Ovary (tissue), 3 donors: ENCODE measurements around the gene PPIG.
"Not testable (repeated sequence)": the region's sequence is repeated elsewhere in the genome, so short reads cannot be mapped to it uniquely, and the experiment has no call there.

Experiments used
- EP300 ChIP-seq: sonication (generic); formaldehyde crosslinking; IDR thresholded peaks from one replicate; pipeline ENCODE4 v1.6.1; 2017; ENCODE audit warnings: antibody characterized with exemption
- POLR2A ChIP-seq: fragments of 450-650 bp; IDR thresholded peaks from one replicate; pipeline ENCODE4 v1.6.1; 2017; ENCODE audit warnings: antibody characterized with exemption, mild to moderate bottlenecking, moderate library complexity
- TF ChIP-seq, protein P1 (sequence below), 3 donors: fragments of 450-650 bp in 2 of 3; fragments of 200-600 bp in 1 of 3; IDR thresholded peaks; one replicate each; pipeline versions ENCODE4 v1.5.1 to v1.8.0; 2016 to 2022; ENCODE audit warnings: antibody characterized with exemption in 3 of 3, mild to moderate bottlenecking in 1 of 3
- donor health status: DM: no; HTN: no; CAD: no.

DNA sequence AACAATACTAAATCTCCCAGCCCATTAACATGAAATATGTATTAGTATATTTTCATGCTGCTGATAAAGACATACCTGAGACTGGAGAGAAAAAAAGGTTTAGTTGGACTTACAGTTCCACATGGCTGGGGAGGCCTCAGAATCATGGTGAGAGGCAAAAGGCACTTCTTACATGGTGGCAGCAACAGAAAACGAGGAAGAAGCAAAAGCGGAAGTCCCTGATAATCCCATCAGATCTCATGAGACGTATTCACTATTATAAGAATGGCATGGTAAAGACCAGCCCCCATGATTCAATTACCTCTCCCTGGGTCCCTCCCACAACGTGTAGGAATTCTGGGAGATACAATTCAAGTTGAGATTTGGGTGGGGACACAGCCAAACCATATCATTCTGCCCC is 102.7 kb downstream of the PPIG start:
- TF ChIP-seq, protein P1, sequence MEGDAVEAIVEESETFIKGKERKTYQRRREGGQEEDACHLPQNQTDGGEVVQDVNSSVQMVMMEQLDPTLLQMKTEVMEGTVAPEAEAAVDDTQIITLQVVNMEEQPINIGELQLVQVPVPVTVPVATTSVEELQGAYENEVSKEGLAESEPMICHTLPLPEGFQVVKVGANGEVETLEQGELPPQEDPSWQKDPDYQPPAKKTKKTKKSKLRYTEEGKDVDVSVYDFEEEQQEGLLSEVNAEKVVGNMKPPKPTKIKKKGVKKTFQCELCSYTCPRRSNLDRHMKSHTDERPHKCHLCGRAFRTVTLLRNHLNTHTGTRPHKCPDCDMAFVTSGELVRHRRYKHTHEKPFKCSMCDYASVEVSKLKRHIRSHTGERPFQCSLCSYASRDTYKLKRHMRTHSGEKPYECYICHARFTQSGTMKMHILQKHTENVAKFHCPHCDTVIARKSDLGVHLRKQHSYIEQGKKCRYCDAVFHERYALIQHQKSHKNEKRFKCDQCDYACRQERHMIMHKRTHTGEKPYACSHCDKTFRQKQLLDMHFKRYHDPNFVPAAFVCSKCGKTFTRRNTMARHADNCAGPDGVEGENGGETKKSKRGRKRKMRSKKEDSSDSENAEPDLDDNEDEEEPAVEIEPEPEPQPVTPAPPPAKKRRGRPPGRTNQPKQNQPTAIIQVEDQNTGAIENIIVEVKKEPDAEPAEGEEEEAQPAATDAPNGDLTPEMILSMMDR (IDR thresholded peaks at IDR 0.05): not testable (repeated sequence)
- not testable (repeated sequence) for TF ChIP-seq EP300, POLR2A
